Fibroblast of lung (primary cell): ENCODE data around the gene PPP1R16B. TPM values are rescaled to one million over a fixed set of nuclear protein-coding genes. Genes with fewer than 3 reads are reported as not detected.

ENCODE experiments used
- DNase-seq, 2 donors: peaks; one replicate each; pipeline versions ENCODE4 v3.0.0 to v3.0.0-alpha.2; 2010; ENCODE audit warnings: low read depth in 2 of 2
- H2AFZ ChIP-seq: 2 replicates; pipeline ENCODE4 v1.5.1; 2012; ENCODE audit warnings: low read length, control low read depth, inconsistent platforms
- H3K27ac ChIP-seq: 2 replicates; pipeline ENCODE4 v1.5.1; 2011; ENCODE audit warnings: low read length, control low read depth; ENCODE audit not compliant: insufficient read depth
- H3K27me3 ChIP-seq: 2 replicates; pipeline ENCODE4 v1.5.1; 2011; ENCODE audit warnings: mild to moderate bottlenecking, low read length; ENCODE audit not compliant: control insufficient read depth, insufficient read depth
- H3K36me3 ChIP-seq: 2 replicates; pipeline ENCODE4 v1.5.1; 2011; ENCODE audit warnings: low read length; ENCODE audit not compliant: control insufficient read depth, insufficient read depth
- H3K4me1 ChIP-seq: 2 replicates; pipeline ENCODE4 v1.5.1; 2011; ENCODE audit warnings: low read length; ENCODE audit not compliant: control insufficient read depth, insufficient read depth; ENCODE audit errors: extremely low read depth
- H3K4me2 ChIP-seq: 2 replicates; pipeline ENCODE4 v1.5.1; 2011; ENCODE audit warnings: low read length, control low read depth; ENCODE audit not compliant: insufficient read depth; ENCODE audit errors: extremely low read depth
- H3K4me3 ChIP-seq, 4 experiments: fragments of 200-600 bp in 1 of 4; sonication (generic) in 1 of 4; replicated peaks in 1 of 4; 2 replicates each; pipeline ENCODE4 v1.5.1; 2011 to 2016; ENCODE audit warnings: low read length in 4 of 4, low read depth in 3 of 4, mild to moderate bottlenecking in 3 of 4, control low read depth in 2 of 4, inconsistent platforms in 1 of 4, mixed read lengths in 1 of 4; ENCODE audit not compliant: insufficient read depth in 1 of 4; ENCODE audit errors: control extremely low read depth in 1 of 4
- H3K79me2 ChIP-seq: 2 replicates; pipeline ENCODE4 v1.5.1; 2012; ENCODE audit warnings: mild to moderate bottlenecking, low read length, inconsistent platforms; ENCODE audit not compliant: control insufficient read depth, insufficient read depth
- H3K9ac ChIP-seq: 2 replicates; pipeline ENCODE4 v1.5.1; 2011; ENCODE audit warnings: mild to moderate bottlenecking, low read length, control low read depth; ENCODE audit not compliant: insufficient read depth
- H3K9me3 ChIP-seq: 2 replicates; pipeline ENCODE4 v1.5.1; 2012; ENCODE audit warnings: low read depth, low read length; ENCODE audit not compliant: control insufficient read depth, insufficient read depth
- H4K20me1 ChIP-seq: 2 replicates; pipeline ENCODE4 v1.5.1; 2011; ENCODE audit warnings: low read length; ENCODE audit not compliant: control insufficient read depth, insufficient read depth; ENCODE audit errors: extremely low read depth
- EZH2 ChIP-seq: IDR thresholded peaks from 2 replicates; pipeline ENCODE4 v1.5.1; 2012; ENCODE audit warnings: low read length, control low read depth, mild to moderate bottlenecking; ENCODE audit errors: missing control alignments
- polyA plus RNA-seq, 2 donors: library from polyadenylated mRNA; depleted of rRNA in 1 of 2; stranded (reverse) in 1 of 2; unstranded in 1 of 2; fragments of >200 nt; gene quantifications; 2 replicates each; pipeline ENCODE4 v1.2.1, GENCODE V29; 2011 to 2012; ENCODE audit warnings: missing spikeins in 1 of 2
- total RNA-seq: library from RNA; depleted of rRNA; stranded (reverse); fragments of >200 nt; gene quantifications from 2 replicates; pipeline ENCODE4 v1.2.1, GENCODE V29; 2014
- TF ChIP-seq, protein P1 (sequence below), 2 donors: IDR thresholded peaks in 1 of 2; conservative IDR thresholded peaks in 1 of 2; 1 replicate in 1 of 2; 2 replicates in 1 of 2; pipeline ENCODE4 v1.5.1; 2011 to 2012; ENCODE audit warnings: low read length in 2 of 2, control low read depth in 1 of 2, inconsistent platforms in 1 of 2, low read depth in 1 of 2, mild to moderate bottlenecking in 1 of 2

PPP1R16B gene
- total and polyA plus RNA-seq, 2 donors (not counting 1 experiment from before 2014, with no cell fraction given), result under 0.01 TPM; not detected in 1

DNA sequence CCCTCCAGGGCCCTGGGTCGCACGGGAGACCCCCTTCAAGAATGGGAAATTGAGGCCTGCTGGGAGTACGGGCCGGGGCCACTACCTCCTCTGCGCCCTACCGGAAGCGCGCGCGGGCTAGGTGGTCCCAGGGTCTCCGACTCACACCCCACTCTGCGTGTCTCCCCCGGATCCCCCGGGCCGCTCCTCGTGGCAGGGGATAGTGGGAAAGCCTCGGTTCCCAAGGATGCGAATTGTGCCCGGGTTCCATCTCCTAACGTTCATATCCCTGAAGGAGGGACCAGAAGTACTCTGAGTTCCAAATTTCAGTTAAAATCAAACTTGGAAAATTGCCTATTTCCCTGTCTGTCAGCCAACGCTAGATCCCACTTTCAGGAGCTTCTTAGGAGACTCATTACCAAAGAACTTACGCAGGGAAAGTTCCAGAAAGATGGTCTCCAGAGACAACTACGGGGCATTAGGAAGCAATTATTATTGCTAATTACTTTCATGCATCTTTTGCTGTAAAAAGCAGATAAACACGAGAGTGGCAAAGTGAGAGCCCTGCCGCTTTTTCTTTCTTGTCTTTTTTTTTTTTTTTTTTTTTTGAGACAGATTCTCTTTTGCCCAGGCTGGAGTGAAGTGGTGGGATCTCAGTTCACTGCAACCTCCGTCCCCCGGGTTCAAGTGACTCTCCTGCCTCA is 121.6 kb downstream of the PPP1R16B start:
- H3K27ac ChIP-seq, result peak overlapping the region; percentile 71
- peak overlapping the region; percentile 55 to 87 (median 84) for H3K4me3 ChIP-seq

DNA sequence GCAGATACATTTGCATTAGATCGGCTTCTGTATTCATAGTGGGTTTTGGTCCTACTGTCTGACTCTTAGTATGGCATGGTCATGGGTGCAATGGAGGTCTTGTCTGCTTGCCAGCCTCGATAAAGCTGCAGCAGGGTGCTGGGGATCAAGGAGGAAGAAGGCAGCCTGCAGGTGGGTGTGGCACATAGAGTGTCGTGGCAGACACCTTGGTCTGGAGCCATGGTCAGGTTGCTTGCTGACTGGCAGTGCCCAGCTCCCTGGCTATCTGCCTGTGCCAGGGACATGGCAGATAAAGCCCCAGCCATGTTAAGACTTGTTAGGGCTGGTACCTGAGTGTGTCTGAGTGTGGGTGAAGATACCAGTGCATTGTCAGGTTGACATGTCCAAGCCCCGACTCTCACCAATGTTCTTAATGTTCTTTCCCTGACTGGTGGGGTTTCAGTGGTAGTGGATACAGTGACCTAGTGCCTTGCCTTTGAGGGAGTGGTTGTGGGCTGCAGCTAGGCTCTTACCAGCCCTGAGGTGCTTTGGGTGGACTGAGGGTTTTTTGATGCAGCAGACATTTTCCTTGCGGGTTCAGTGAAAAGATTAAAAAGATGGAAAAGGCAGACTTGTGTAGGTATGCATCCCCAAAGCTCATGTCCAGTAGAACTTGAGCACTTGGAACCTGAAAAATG is 122.5 kb downstream of the PPP1R16B start:
- Histone ChIP-seq H3K27ac (no peak overlapping the region), H2AFZ (no peak overlapping the region)

More for the DNA sequence above, 121.6 kb downstream of the PPP1R16B start:
- Histone ChIP-seq H3K27me3 (no peaks in the 10 kb centered on the region), H3K4me1 (peaks cover 9% of the 10 kb centered on the region), H2AFZ (peak overlapping the region; percentile 60), H3K4me2 (peak overlapping the region; percentile 80), H3K9me3 (no peaks in the 10 kb centered on the region), H3K79me2 (peaks cover 56% of the 10 kb centered on the region), H3K9ac (peak overlapping the region; percentile 73), H3K36me3 (no peaks in the 10 kb centered on the region), H4K20me1 (no peaks in the 10 kb centered on the region)
- peak; percentile 18 to 50 for DNase-seq
- TF ChIP-seq EZH2, result no peak
- TF ChIP-seq, protein P1, sequence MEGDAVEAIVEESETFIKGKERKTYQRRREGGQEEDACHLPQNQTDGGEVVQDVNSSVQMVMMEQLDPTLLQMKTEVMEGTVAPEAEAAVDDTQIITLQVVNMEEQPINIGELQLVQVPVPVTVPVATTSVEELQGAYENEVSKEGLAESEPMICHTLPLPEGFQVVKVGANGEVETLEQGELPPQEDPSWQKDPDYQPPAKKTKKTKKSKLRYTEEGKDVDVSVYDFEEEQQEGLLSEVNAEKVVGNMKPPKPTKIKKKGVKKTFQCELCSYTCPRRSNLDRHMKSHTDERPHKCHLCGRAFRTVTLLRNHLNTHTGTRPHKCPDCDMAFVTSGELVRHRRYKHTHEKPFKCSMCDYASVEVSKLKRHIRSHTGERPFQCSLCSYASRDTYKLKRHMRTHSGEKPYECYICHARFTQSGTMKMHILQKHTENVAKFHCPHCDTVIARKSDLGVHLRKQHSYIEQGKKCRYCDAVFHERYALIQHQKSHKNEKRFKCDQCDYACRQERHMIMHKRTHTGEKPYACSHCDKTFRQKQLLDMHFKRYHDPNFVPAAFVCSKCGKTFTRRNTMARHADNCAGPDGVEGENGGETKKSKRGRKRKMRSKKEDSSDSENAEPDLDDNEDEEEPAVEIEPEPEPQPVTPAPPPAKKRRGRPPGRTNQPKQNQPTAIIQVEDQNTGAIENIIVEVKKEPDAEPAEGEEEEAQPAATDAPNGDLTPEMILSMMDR (conservative IDR thresholded peaks at IDR 0.05 in 1 of 2, IDR thresholded peaks at IDR 0.05 in 1 of 2; ENCODE audit: low read depth in 1 of 2, low read length in 2 of 2), result no peak

DNA sequence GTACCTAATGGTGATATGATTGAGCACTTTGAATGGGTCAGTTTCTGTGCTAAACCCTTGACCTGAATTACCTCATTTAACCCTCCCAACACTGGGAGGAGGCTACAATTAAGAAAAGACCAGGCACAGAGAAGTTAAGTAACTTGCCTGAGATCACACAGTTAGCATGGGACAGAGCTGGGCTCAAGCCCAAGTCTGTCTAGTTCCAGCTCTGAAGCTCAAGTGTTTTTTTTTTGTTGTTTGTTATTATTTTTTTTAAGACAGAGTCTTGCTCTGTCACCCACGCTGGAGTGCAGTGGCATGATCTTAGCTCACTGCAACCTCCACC is 124.7 kb downstream of the PPP1R16B start:
- no peaks in the 10 kb centered on the region for H3K36me3 ChIP-seq
- H4K20me1 ChIP-seq, result no peaks in the 10 kb centered on the region
- H3K4me3 ChIP-seq, result no peak overlapping the region
- H3K79me2 ChIP-seq, result peaks cover 86% of the 10 kb centered on the region
- H3K9me3 ChIP-seq, result no peaks in the 10 kb centered on the region
- no peak overlapping the region for H3K27ac ChIP-seq
- no peak for TF ChIP-seq EZH2
- TF ChIP-seq, protein P1 (conservative IDR thresholded peaks at IDR 0.05 in 1 of 2, IDR thresholded peaks at IDR 0.05 in 1 of 2; ENCODE audit: low read depth in 1 of 2, low read length in 2 of 2), result no peak
- H3K4me2 ChIP-seq, result no peak overlapping the region
- no peaks in the 10 kb centered on the region for H3K27me3 ChIP-seq
- peaks cover 17% of the 10 kb centered on the region for H3K4me1 ChIP-seq
- no peak overlapping the region for H2AFZ ChIP-seq
- H3K9ac ChIP-seq, result no peak overlapping the region
- no peak for DNase-seq

More for the DNA sequence above, 122.5 kb downstream of the PPP1R16B start:
- no peak for DNase-seq
- Histone ChIP-seq H3K4me2 (peak overlapping the region; percentile 92), H3K4me1 (peaks cover 15% of the 10 kb centered on the region), H3K9ac (no peak overlapping the region), H3K79me2 (peaks cover 66% of the 10 kb centered on the region), H3K9me3 (no peaks in the 10 kb centered on the region), H3K4me3 (peak overlapping the region; percentile 40 to 87 (median 56)), H4K20me1 (no peaks in the 10 kb centered on the region), H3K36me3 (no peaks in the 10 kb centered on the region), H3K27me3 (no peaks in the 10 kb centered on the region)
- TF ChIP-seq EZH2, result no peak
- TF ChIP-seq, protein P1 (conservative IDR thresholded peaks at IDR 0.05 in 1 of 2, IDR thresholded peaks at IDR 0.05 in 1 of 2; ENCODE audit: low read depth in 1 of 2, low read length in 2 of 2), result no peak
